GM13977 (cell line): ENCODE results near the gene DFFB.

ENCODE experiments used
- DNase-seq: peaks from one replicate; pipeline ENCODE4 v3.0.0; 2012; ENCODE audit warnings: low spot score
- in situ Hi-C: fragments of 300-500 bp; cut with MboI; formaldehyde crosslinking; loops from one replicate; pipeline ENCODE4 v1.12.0; 2022; ENCODE audit warnings: low sequenced_read_pairs, low pct_unique_long_range_greater_than_20kb, mixed read lengths, inconsistent platforms; ENCODE audit not compliant: unreplicated experiment
- TF ChIP-seq, protein P1 (sequence below): IDR thresholded peaks from 2 replicates; pipeline ENCODE4 v1.5.1; 2012; ENCODE audit warnings: mild to moderate bottlenecking, control low read depth; ENCODE audit not compliant: insufficient read depth; ENCODE audit errors: extremely low read depth, missing control alignments

Gene DFFB

GRCh38 chr1:3921765-3922164 lies 64.5 kb downstream of the DFFB start:
- no peak for DNase-seq
- TF ChIP-seq, protein P1, sequence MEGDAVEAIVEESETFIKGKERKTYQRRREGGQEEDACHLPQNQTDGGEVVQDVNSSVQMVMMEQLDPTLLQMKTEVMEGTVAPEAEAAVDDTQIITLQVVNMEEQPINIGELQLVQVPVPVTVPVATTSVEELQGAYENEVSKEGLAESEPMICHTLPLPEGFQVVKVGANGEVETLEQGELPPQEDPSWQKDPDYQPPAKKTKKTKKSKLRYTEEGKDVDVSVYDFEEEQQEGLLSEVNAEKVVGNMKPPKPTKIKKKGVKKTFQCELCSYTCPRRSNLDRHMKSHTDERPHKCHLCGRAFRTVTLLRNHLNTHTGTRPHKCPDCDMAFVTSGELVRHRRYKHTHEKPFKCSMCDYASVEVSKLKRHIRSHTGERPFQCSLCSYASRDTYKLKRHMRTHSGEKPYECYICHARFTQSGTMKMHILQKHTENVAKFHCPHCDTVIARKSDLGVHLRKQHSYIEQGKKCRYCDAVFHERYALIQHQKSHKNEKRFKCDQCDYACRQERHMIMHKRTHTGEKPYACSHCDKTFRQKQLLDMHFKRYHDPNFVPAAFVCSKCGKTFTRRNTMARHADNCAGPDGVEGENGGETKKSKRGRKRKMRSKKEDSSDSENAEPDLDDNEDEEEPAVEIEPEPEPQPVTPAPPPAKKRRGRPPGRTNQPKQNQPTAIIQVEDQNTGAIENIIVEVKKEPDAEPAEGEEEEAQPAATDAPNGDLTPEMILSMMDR, result no peak
- in situ Hi-C loops, result loop anchor here (25.0 kb wide), 1 partner anchor 1816 kb away; no protein-coding TSS in a partner anchor

DNA sequence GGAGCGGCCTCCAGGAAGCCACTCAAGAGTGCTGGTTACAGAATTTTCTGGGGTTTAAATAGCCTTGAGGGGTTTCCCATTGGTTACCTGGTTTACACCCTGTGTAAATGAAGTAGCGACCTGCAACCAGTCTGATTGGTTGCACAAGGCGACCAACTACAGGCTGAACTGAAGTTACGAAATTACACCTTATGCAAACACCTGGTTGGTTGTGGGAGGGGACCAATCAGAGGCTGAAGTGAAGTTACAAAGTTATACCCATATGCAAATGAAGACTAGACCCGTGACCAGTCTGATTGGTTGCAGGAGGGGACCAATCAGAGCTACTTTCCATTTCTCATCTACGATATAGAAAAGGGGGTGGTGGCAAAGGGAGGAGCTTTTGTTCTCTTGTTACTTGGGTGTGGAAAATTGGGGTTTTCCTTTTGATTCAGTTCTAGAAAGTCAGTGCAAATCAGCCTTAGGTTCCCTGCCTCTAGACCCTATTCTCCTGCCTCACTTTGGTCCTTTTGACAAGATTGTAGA lies 65.0 kb downstream of the DFFB start:
- in situ Hi-C loops, result loop anchor here (25.0 kb wide), 1 partner anchor 1815 kb away; no protein-coding TSS in a partner anchor
- DNase-seq, result no peak

GRCh38 chr1:3922851-3923250 lies 65.6 kb downstream of the DFFB start:
- in situ Hi-C loops, result loop anchor here (25.0 kb wide), 1 partner anchor 1814 kb away; no protein-coding TSS in a partner anchor
- TF ChIP-seq, protein P1, result no peak
- no peak for DNase-seq

More for the DNA sequence above, 65.0 kb downstream of the DFFB start:
- TF ChIP-seq, protein P1, result no peak

DNA sequence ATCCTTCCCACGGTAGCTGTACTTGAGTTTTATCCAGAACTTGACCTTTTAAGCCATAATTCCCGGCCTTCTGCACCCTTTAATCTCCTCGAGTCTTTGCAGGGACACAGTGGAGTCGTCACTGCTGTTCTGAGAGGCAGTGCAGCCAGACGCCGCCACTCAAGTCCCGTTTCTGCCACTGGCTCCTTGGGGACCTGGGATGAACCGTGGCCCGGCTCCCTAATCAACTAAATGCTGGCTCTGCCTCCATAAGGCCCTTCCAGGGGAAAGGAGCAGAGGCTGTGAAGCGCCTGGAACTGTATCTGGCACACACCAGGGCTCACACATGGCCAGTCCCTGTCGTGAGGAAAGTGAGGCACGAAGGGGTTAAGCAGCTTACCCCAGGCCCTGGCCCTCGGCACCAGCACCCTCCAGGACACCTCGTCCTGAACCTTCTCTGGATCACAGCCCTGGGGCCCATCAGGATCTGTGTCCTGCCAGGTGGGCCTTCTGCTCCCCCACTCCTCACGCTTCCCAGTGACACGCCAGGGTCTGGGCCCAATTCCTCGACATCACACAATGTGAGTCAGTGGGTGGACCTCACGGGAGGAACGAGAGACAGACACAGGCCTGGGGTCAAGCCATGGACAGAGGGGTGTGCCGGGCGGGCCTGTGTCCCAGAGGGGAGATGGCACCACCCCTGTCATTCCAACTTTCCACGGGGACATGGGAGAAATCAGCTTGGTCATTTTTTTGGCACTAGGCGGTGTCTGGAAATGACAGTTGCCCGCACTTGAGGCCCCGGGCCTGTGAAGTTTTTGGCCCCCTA lies 66.3 kb downstream of the DFFB start:
- no peak for DNase-seq
- TF ChIP-seq, protein P1, result no peak
- in situ Hi-C loops, result loop anchor here (25.0 kb wide), 1 partner anchor 1814 kb away; no protein-coding TSS in a partner anchor

DNA sequence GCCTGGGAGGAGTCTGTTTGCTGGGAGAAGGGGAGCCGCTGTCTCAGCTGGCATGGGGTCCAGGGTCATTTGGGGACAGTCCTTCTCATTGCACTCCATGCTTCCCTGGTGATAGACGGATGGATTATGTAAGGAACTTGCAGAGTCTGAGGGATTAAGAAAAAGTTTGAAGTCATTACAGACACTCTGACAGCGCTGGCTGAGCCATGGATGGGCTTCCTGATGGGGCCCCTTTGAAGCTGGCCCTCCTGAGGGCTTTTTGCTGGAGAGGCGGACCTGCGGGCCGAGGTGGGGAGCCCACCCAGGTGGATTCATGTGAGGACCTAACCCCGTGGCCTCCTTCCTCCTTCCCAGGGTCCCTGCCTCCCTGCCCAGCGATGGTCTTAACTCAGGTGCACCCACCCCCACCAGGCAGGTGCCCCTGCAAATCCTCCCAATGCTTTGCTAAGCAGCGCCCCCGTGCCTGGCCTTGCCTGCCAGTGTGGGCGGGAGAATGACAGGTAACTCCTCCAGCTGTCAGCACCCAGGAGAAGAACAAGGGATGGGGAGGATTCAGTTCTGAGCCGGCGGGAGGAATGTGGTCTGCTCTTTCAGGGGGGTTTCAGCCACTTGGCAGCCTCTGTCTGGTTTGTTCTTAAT lies 67.0 kb downstream of the DFFB start:
- in situ Hi-C loops, result loop anchor here (25.0 kb wide), 1 partner anchor 1813 kb away; no protein-coding TSS in a partner anchor
- TF ChIP-seq, protein P1, result no peak
- DNase-seq, result no peak

DNA sequence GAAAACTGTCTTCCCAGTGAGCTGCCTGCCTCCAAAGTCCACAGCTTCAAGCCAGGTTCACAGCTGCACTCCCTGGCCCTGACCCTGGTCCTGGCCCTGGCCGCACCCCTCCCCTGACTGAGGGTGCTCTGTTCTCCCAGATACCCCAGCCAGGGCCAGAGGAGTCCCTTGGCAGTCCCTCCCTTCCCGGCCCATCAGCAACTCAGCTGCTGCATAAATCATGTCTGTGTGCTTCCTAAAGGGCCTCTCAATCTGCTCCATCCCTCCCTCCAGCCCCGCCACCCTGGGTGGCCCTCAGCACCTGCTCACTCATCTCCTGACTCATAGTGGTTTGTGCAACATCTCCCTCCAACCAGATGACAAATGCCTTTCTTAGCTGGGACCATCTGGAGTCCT lies 67.5 kb downstream of the DFFB start:
- TF ChIP-seq, protein P1, result no peak
- in situ Hi-C loops, result loop anchor here (25.0 kb wide), 1 partner anchor 1812 kb away; no protein-coding TSS in a partner anchor
- DNase-seq, result no peak
